Measurements from ENCODE around the gene TOM1L1. TPM values are rescaled to one million over a fixed set of nuclear protein-coding genes. Genes with fewer than 3 reads are reported as not detected.

Gene TOM1L1
- total RNA-seq, 1 donor from 2014 or later = 34.1 TPM

GRCh38 chr17:54919425-54919824 is 18.8 kb downstream of the TOM1L1 start:
- no peak overlapping the region for H3K4me3 ChIP-seq
- H3K4me1 ChIP-seq = no peaks in the 10 kb centered on the region
- TF ChIP-seq, protein P1, sequence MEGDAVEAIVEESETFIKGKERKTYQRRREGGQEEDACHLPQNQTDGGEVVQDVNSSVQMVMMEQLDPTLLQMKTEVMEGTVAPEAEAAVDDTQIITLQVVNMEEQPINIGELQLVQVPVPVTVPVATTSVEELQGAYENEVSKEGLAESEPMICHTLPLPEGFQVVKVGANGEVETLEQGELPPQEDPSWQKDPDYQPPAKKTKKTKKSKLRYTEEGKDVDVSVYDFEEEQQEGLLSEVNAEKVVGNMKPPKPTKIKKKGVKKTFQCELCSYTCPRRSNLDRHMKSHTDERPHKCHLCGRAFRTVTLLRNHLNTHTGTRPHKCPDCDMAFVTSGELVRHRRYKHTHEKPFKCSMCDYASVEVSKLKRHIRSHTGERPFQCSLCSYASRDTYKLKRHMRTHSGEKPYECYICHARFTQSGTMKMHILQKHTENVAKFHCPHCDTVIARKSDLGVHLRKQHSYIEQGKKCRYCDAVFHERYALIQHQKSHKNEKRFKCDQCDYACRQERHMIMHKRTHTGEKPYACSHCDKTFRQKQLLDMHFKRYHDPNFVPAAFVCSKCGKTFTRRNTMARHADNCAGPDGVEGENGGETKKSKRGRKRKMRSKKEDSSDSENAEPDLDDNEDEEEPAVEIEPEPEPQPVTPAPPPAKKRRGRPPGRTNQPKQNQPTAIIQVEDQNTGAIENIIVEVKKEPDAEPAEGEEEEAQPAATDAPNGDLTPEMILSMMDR (IDR thresholded peaks at IDR 0.05) = no peak
- intact Hi-C loops (cut with DNase I) = no loop called here
- DNase-seq (no peak), ATAC-seq (no peak)
- no peak overlapping the region for H3K27ac ChIP-seq
- peaks cover 26% of the 10 kb centered on the region for H3K36me3 ChIP-seq
- no peaks in the 10 kb centered on the region for H3K27me3 ChIP-seq (ENCODE audit: low read depth)
- H3K9me3 ChIP-seq = peaks cover 7% of the 10 kb centered on the region

GRCh38 chr17:54920819-54921218 is 20.2 kb downstream of the TOM1L1 start:
- peaks cover 12% of the 10 kb centered on the region for H3K36me3 ChIP-seq
- ATAC-seq = no peak
- no peaks in the 10 kb centered on the region for H3K27me3 ChIP-seq (ENCODE audit: low read depth)
- no peaks in the 10 kb centered on the region for H3K4me1 ChIP-seq
- intact Hi-C loops (cut with DNase I) = no loop called here
- H3K4me3 ChIP-seq = no peak overlapping the region
- TF ChIP-seq, protein P1 (IDR thresholded peaks at IDR 0.05) = no peak
- H3K27ac ChIP-seq = no peak overlapping the region
- DNase-seq = no peak
- H3K9me3 ChIP-seq = peaks cover 7% of the 10 kb centered on the region

- Histone ChIP-seq H3K36me3 (peaks cover 6% of the 10 kb centered on the region), H3K4me3 (no peak overlapping the region), H3K9me3 (no peaks in the 10 kb centered on the region), H3K4me1 (no peaks in the 10 kb centered on the region), H3K27me3 (ENCODE audit: low read depth) (no peaks in the 10 kb centered on the region), H3K27ac (no peak overlapping the region)
- ATAC-seq (no peak), DNase-seq (no peak)
- TF ChIP-seq, protein P1 (IDR thresholded peaks at IDR 0.05) = no peak
- intact Hi-C loops (cut with DNase I) = no loop called here
Measured at GRCh38 chr17:54924405-54924804, 23.8 kb downstream of the TOM1L1 start.

- ATAC-seq = no peak
- DNase-seq = no peak
- intact Hi-C loops (cut with DNase I) = no loop called here
- no peaks in the 10 kb centered on the region for H3K4me1 ChIP-seq
- H3K9me3 ChIP-seq = no peaks in the 10 kb centered on the region
- no peak overlapping the region for H3K4me3 ChIP-seq
- H3K36me3 ChIP-seq = peaks cover 26% of the 10 kb centered on the region
- H3K27ac ChIP-seq = no peak overlapping the region
- no peaks in the 10 kb centered on the region for H3K27me3 ChIP-seq (ENCODE audit: low read depth)
- TF ChIP-seq, protein P1 (IDR thresholded peaks at IDR 0.05) = no peak
Measured at GRCh38 chr17:54927525-54927924, 26.9 kb downstream of the TOM1L1 start.

- no peaks in the 10 kb centered on the region for H3K9me3 ChIP-seq
- intact Hi-C loops (cut with DNase I) = no loop called here
- no peaks in the 10 kb centered on the region for H3K27me3 ChIP-seq (ENCODE audit: low read depth)
- peaks cover 42% of the 10 kb centered on the region for H3K36me3 ChIP-seq
- no peak overlapping the region for H3K27ac ChIP-seq
- no peaks in the 10 kb centered on the region for H3K4me1 ChIP-seq
- no peak for ATAC-seq
- H3K4me3 ChIP-seq = no peak overlapping the region
- TF ChIP-seq, protein P1 (IDR thresholded peaks at IDR 0.05) = no peak
- no peak for DNase-seq
Measured at GRCh38 chr17:54932711-54933110, 32.1 kb downstream of the TOM1L1 start.

GRCh38 chr17:54933921-54934320 is 33.3 kb downstream of the TOM1L1 start:
- DNase-seq (no peak), ATAC-seq (no peak)
- Histone ChIP-seq H3K4me1 (no peaks in the 10 kb centered on the region), H3K27me3 (ENCODE audit: low read depth) (no peaks in the 10 kb centered on the region), H3K36me3 (peaks cover 37% of the 10 kb centered on the region), H3K27ac (no peak overlapping the region), H3K9me3 (no peaks in the 10 kb centered on the region), H3K4me3 (no peak overlapping the region)
- TF ChIP-seq, protein P1 (IDR thresholded peaks at IDR 0.05) = no peak
- intact Hi-C loops (cut with DNase I) = no loop called here
